Prostate gland (tissue), 2 donors: ENCODE data around the gene SPATA6L.

ENCODE experiments used
- CTCF ChIP-seq, 4 experiments: fragments of 200-600 bp in 2 of 4; fragments of 450-650 bp in 2 of 4; sonication (generic) in 2 of 4; IDR thresholded peaks; 1 replicate in 3 of 4; 2 replicates in 1 of 4; pipeline ENCODE4 v1.5.1; 2016 to 2019; ENCODE audit warnings: antibody characterized with exemption in 4 of 4, mild to moderate bottlenecking in 2 of 4, moderate library complexity in 2 of 4
- POLR2AphosphoS5 ChIP-seq: sonication (generic); formaldehyde crosslinking; IDR thresholded peaks from one replicate; pipeline ENCODE4 v1.6.1; 2017; ENCODE audit warnings: antibody characterized with exemption

GRCh38 chr9:4592886-4593285 is 73.4 kb downstream of the SPATA6L start:
- no peak for TF ChIP-seq CTCF (IDR thresholded peaks at IDR 0.05)
- TF ChIP-seq POLR2AphosphoS5: no peak
